Fibroblast of skin of back (primary cell): Measurements from ENCODE around the gene FAM131C.
"Not testable (repeated sequence)": the region's sequence is repeated elsewhere in the genome, so short reads cannot be mapped to it uniquely, and the experiment has no call there.

Experiments
- DNase-seq: peaks from one replicate; pipeline ENCODE4 v3.0.0-alpha.2; 2013

Gene FAM131C

GRCh38 chr1:16076031-16076864 lies 2.8 kb upstream of the FAM131C start:
- DNase-seq = peak; percentile 94

- peak; percentile 56 for DNase-seq
Observed at GRCh38 chr1:16075337-16076030, 2.0 kb upstream of the FAM131C start.

DNA sequence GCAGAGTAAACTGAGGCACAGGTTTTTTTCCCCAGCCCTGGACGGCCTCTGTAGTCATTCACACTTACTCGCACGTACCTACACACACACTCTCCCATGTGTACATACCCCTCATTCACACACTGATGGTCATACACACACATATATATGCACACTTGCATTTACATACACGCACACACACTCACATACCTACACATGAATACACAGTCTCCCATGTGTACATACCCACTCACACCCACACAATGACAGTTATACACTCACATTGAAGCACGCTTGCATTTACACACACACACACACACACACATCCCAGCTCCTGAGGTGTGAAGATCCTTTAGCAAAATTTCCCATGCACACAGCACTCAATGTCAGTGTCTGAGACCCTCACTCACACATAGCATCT lies 766 bp upstream of the FAM131C start:
- DNase-seq = no peak

DNA sequence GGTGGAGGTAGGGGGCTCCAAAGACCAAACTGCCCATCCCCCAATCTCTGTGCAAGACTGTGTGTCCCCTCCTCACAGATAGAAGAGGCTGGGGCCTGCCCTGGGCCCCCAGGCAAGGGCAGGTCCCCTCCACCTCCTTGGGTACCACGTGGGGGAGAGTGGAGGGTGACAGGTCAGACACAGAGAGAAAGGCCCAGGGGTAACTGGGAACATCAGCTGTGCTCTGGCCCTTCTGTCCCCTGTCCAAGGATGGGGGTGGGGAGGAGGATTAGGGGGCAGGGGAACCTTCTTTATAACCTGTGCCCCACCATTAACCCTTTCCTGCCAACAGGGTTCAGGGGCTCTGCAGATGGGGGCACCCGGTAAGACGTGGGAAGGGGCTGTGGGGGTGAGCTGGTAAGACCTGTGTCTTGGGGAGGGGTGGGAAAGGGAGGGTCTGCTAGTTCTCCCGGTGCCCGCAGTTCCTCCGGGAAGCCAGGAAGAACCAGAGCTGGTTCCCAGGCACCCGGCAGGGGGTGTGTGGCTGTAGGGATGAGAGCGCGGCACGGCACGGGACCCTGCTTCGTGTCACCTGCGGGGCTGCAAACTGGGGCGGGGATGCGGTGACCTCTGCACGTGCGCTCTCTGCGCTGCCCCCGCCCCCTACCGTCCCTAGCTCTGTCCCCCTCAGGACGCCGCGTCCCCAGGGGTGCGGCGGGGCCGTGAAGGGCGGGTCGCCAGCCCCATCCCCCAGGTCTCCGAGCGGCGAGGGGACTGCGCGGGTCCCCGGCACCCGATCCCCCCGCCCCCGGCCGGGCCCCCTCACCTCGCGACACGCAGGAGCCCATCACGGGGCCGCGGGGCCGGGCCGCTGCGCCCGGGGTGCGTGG lies 601 bp downstream of the FAM131C start:
- peak; percentile 20 for DNase-seq

GRCh38 chr1:16072095-16072494 lies 1.4 kb downstream of the FAM131C start:
- no peak for DNase-seq

DNA sequence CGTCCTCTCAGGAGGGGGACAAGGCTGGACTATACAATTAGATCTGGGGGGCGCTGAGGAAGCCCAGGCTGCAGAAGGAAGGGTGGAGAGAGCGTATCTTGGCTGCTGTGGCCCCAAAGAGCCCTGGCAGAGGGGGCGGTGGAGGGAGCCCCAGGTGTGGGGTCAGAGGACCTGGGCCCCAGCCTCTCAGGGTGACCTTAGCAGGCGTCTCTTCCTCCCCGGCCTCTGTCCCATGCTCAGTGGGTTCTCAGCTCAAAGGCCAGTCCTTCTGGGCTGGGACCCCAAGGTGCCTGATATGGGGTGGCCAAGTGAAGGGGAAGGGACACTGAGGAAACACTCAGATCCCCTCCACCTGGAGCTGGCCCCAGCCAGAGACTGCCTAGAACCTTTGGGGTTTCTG lies 1.8 kb downstream of the FAM131C start:
- DNase-seq = no peak

DNA sequence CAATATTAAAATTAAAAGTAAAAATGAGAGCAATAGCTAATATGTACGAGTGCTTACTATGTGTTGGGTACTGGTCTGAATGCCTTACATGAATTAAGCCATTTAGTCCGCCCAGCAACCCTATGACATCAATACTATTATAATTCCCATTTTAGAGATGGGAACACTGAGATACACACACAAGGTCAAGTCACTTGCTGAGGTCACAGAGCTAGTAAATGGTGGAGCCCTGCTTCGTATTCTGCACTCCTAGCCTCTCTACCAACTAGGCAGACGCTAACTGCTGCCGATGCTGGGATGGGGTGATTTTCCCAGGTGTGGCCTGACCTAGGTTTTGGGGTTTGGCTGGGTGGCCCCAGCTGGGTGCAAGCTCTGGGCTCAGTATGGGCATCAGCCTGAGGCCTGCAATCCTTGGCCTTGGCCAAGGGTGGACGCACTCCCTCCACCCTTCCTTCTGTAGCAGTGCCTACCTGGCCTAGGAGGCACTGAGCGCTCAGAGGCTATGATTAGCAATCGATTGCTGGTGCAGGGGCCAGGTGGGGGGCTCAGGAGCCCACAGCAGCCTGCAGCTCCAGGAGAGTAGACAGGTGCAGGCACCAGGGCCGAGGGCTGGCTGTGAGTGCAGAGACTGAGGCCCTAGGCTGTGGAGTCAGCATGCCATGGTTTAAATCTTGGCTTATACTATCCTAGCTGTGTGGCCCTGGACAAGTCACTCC lies 2.7 kb downstream of the FAM131C start:
- DNase-seq = no peak

DNA sequence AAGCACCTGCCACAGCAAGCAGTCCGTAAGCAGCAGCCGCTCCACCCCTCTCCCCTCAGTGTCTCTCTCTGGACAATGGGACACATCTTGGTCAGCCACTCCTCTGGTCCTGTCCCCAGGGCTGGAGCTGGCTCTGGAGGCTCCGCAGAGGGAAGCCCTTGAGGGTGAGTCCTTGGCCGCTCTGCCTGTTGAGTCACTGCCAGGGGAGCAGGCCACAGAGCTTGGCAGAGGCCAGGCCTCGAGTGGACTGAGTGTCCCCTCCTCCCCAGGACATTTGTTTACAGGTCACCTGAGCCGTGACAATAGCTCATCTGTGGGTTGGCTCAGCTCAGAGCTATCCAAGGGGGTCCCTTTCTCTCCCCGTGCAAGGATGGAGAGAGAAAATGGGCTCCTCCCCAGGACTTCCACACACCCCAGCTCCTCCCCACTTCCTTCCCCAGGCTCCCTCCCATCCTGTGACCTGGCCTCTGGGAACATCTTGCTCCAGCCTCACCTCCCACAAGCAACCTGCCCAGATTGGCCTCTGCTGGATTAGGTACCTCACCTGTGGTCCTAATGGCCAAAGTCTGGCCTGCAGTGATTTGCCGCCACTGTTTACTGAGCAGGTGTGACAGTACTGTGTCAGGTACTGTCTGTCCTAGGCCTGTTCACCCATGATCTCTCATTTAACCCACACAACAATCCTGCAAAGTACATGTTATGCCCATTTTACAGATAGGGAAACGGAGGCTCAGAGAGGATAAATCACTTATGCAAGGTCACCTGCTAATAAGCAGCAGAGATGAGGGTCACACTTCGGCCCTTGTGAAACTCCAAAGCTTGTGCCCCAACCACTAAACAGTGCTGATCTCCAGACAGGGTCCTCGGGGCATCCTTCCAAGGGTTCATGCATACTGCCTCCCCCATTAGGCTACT lies 4.8 kb downstream of the FAM131C start:
- DNase-seq = no peak

DNA sequence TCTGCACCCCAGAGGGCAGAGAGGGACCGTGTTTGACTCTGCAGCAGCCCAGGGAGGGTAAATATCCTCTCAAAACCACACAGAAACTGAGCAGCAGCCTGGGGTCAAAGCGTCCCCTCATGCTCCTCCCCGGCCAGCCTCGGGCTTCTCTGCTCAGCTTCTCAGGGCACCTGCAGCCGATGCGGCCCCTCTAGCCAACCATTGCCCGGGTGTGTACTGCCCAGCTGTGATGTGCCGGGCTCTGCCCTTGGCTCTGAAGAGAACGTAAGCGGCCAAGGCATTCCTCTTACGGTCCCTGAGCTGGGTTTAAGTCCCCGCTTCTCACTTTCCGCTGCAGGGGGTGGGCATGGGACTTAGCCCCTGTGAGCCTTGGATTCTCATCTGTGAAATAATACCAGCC lies 5.5 kb downstream of the FAM131C start:
- DNase-seq = no peak

DNA sequence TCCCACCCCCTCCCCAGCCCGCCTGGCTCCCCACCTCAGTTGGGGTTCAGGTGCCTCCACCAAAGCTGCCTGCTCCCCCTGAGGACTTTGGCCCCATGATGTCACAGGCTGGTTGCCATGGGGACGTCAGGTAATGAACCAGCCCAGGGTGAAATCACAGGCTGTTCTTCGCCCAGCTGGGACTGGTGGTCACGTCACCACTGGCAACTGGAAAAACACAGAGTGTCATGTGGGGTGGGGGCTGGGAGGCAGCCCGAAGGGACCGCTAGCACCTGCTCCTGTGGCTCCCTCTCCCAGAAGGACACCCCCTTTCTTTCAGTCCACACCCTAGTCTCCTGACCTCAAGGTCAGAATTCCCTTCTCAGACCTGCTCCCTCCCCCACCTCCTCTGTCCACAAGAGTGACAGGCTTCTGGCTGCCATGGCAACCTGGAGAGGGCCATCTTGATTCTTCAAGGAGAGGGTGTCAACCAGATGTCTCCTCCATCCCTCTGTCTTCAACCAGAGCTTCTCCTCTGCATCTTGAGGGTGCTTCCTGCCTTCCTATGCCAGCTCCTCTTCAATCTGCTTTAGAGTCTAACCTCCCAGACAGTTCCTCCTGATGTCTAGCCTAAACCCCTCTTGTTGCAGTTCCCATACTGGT lies 6.2 kb downstream of the FAM131C start:
- no peak for DNase-seq

DNA sequence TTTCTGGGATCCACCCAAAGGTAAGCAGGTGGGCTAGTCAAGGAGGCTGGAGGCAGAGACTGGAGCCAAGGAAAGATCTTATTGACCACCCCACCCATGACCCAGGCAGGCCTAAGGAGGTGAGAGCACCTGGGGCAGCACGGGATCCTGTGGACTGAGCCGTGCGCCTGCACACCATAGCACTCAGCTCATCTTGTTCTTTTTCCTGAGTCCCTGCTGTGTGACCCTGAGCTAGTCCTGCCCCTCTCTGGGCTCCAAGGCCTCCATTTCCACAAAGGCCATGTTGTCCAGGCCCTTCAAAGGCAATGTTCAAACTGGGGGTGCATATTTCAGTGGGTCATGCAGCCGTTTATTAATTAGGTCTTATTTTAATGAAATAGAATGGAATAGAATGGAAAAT lies 7.2 kb downstream of the FAM131C start:
- DNase-seq = no peak

GRCh38 chr1:16065269-16065576 lies 8.2 kb downstream of the FAM131C start:
- no peak for DNase-seq

DNA sequence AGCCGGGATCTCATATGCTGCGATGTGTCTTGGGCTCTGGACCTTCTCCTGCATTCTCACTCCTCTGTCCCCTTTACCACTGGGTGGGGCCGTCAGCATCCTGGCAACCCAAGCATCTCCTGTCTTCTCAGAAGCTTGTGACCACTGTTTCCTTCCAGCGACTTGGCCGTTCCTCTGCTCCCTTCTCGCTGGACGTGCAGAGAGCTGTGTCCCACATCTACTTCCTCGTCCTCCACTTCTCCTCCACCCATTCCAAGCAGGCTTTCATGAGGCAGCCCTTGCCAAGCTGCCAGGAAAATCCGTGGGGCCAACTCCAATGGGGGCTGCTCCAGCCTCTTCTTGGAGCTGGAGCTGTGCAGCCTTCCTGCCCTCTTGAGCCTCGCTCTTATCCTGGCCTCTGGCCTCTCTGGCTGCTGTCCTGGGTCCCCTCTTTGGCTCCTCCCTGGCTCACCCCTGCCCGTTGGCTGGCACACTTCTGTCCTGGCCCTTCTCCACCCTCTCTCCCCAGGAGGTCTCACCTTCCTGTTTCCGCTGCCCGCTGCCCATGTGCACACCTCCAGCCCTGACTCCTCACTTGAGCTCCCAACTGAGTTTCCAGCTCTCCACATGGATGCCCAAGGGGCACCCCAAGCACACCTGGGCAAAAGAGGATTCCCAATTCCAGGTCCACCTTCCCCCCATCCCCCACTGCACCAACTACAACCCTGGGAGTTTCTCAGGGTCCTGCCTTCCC lies 8.7 kb downstream of the FAM131C start:
- DNase-seq = no peak

DNA sequence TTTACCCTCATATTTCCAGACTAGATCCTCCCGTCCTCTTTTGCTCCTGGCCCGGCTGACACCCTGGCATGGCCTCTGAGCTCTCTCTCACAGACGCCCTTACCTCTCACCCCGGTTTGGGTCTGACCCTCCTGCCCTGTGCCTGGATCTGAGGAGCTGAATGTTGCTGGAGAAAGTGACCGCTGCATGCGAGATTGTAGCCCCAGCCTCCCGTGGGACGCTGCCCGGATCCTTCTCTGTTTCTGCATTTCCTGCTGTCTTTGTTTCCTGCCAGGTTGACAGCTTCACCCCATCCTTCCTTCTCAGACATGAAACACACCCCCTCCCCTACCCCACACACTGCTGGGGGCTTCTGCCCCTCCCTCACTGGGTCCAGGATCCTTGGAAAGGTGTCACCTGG lies 9.5 kb downstream of the FAM131C start:
- no peak for DNase-seq

- DNase-seq = no peak
Observed at GRCh38 chr1:16063226-16063829, 10.1 kb downstream of the FAM131C start.

DNA sequence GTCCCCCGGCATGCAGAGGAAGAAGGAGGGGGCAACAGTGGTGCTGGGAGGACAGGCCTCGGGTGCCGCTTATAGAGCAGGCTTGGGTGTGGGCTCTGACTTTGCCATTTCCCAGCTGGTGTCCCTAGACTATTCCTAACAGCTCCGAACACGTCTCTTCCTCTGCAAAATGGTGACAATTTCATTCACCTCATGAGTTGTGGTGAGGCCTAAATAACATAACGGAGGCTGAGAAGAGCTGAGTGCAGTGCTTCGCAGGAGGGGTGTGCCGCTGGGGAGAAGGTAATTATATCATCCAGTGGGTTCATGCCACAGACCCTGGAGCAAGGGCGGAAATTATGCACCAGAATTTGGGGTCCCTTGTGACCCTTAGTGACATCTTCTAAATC lies 10.8 kb downstream of the FAM131C start:
- not testable (repeated sequence) for DNase-seq

GRCh38 chr1:16061989-16062686 lies 11.3 kb downstream of the FAM131C start:
- not testable (repeated sequence) for DNase-seq

DNA sequence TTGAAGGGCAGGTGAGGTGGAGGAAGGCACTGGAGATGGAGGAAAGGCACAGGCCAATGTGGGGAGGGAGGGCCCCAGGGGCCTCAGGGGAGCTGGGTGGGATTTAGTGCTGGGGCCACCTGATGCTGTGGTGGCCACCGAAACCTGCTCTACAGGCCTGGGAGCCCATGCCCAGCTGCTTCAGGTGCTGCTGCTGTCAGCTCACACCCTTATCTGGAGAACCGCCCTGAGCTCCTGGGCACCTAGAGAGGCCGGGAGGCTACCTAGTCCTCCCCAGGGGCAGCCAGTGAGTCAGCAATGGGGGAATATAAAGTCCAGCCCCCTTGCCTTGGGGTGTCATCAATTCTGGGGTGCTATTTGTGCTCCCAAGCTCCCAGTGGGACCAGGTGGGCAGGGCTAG lies 12.2 kb downstream of the FAM131C start:
- no peak for DNase-seq
